ENCODE results near the gene PRDM16.

DNA sequence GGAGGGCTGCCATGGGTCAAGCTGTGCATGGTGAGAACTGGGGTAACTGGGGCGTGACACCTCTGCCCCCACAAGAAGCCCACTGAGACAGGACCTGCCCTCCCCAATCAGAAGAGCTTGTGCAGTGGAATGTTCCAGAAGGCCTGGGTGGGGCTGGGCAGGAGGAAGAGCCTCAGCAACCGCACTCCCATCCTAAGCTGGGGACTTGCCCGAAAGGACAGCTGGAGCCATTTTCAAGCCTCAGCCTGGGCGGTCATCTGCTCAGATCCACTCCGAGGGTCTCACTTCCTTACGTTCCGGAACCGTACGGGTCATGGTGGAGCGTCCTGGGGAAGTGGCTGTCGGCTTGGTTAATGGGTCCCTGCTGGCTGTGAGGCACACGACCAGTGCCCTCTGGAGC, 226.8 kb downstream of the PRDM16 start:
- TF ChIP-seq CEBPB (IDR thresholded peaks at IDR 0.05; ENCODE audit: low read depth, low read length) = no peak
- TF ChIP-seq BHLHE40 (IDR thresholded peaks at IDR 0.05; ENCODE audit: low read depth, low read length) = no peak
- no peak for TF ChIP-seq RFX5 (IDR thresholded peaks at IDR 0.05; ENCODE audit: low read depth, low read length)
- no peak for TF ChIP-seq MXI1 (IDR thresholded peaks at IDR 0.05; ENCODE audit: borderline replicate concordance, low read depth, low read length)
- TF ChIP-seq, protein P1, sequence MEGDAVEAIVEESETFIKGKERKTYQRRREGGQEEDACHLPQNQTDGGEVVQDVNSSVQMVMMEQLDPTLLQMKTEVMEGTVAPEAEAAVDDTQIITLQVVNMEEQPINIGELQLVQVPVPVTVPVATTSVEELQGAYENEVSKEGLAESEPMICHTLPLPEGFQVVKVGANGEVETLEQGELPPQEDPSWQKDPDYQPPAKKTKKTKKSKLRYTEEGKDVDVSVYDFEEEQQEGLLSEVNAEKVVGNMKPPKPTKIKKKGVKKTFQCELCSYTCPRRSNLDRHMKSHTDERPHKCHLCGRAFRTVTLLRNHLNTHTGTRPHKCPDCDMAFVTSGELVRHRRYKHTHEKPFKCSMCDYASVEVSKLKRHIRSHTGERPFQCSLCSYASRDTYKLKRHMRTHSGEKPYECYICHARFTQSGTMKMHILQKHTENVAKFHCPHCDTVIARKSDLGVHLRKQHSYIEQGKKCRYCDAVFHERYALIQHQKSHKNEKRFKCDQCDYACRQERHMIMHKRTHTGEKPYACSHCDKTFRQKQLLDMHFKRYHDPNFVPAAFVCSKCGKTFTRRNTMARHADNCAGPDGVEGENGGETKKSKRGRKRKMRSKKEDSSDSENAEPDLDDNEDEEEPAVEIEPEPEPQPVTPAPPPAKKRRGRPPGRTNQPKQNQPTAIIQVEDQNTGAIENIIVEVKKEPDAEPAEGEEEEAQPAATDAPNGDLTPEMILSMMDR (conservative IDR thresholded peaks at IDR 0.05; ENCODE audit: low read depth, low read length) = no peak
